Keratinocyte (primary cell): Measurements from ENCODE around the gene C20orf202. TPM values are rescaled to one million over a fixed set of nuclear protein-coding genes. Genes with fewer than 3 reads are reported as not detected.

Experiments used
- DNase-seq: peaks from one replicate; pipeline ENCODE4 v3.0.0-alpha.2; 2011; ENCODE audit warnings: low read depth, missing footprints, low spot score
- FAIRE-seq: peaks from 2 replicates; lab custom pipeline; 2011; peaks lifted over from hg19 to GRCh38; lab: Jason Lieb, UNC
- H2AFZ ChIP-seq: 2 replicates; pipeline ENCODE4 v1.6.0; 2012; ENCODE audit warnings: low read length, control low read depth, inconsistent platforms; ENCODE audit not compliant: control insufficient read depth
- H3K27ac ChIP-seq: 2 replicates; pipeline ENCODE4 v1.5.1; 2011; ENCODE audit warnings: low read length; ENCODE audit not compliant: control insufficient read depth, insufficient read depth
- H3K27me3 ChIP-seq: 3 replicates; pipeline ENCODE4 v1.6.0; 2011; ENCODE audit warnings: low read length; ENCODE audit not compliant: control insufficient read depth, insufficient read depth; ENCODE audit errors: extremely low read depth
- H3K36me3 ChIP-seq, 2 experiments: 2 replicates in 1 of 2; 3 replicates in 1 of 2; pipeline ENCODE4 v1.5.1; 2011; ENCODE audit warnings: low read length in 2 of 2, mild to moderate bottlenecking in 1 of 2; ENCODE audit not compliant: control insufficient read depth in 2 of 2, insufficient read depth in 2 of 2; ENCODE audit errors: extremely low read depth in 1 of 2
- H3K4me1 ChIP-seq: 3 replicates; pipeline ENCODE4 v1.5.1; 2011; ENCODE audit warnings: low read length; ENCODE audit not compliant: control insufficient read depth, insufficient read depth; ENCODE audit errors: extremely low read depth
- H3K4me2 ChIP-seq: 3 replicates; pipeline ENCODE4 v1.6.0; 2011; ENCODE audit warnings: low read depth, low read length; ENCODE audit not compliant: control insufficient read depth, insufficient read depth; ENCODE audit errors: extremely low read depth
- H3K4me3 ChIP-seq, 3 experiments: fragments of 200-600 bp in 1 of 3; sonication (generic) in 1 of 3; 2 replicates in 2 of 3; 3 replicates in 1 of 3; pipeline ENCODE4 v1.5.1; 2011 to 2016; ENCODE audit warnings: low read length in 3 of 3, mild to moderate bottlenecking in 3 of 3, control low read depth in 2 of 3, inconsistent platforms in 1 of 3, low read depth in 1 of 3, mixed read lengths in 1 of 3, mixed run types in 1 of 3, moderate library complexity in 1 of 3; ENCODE audit not compliant: control insufficient read depth in 2 of 3, insufficient read depth in 2 of 3; ENCODE audit errors: extremely low read depth in 1 of 3
- H3K79me2 ChIP-seq: 2 replicates; pipeline ENCODE4 v1.6.0; 2012; ENCODE audit warnings: low read length; ENCODE audit not compliant: control insufficient read depth, insufficient read depth
- H3K9ac ChIP-seq: 3 replicates; pipeline ENCODE4 v1.6.0; 2011; ENCODE audit warnings: low read length; ENCODE audit not compliant: control insufficient read depth, insufficient read depth; ENCODE audit errors: extremely low read depth
- H3K9me1 ChIP-seq: 3 replicates; pipeline ENCODE4 v1.6.0; 2011; ENCODE audit warnings: low read length; ENCODE audit not compliant: control insufficient read depth, insufficient read depth; ENCODE audit errors: extremely low read depth
- H3K9me3 ChIP-seq: 2 replicates; pipeline ENCODE4 v1.5.1; 2012; ENCODE audit warnings: low read depth, low read length; ENCODE audit not compliant: control insufficient read depth
- H4K20me1 ChIP-seq: 3 replicates; pipeline ENCODE4 v1.6.0; 2011; ENCODE audit warnings: low read length; ENCODE audit not compliant: control insufficient read depth, insufficient read depth; ENCODE audit errors: extremely low read depth
- EZH2 ChIP-seq: IDR thresholded peaks from one replicate; pipeline ENCODE4 v1.6.1; 2012; ENCODE audit warnings: inconsistent platforms, mild to moderate bottlenecking, low read length, moderate library complexity
- dilution Hi-C: fragments of 300-500 bp; cut with MboI; formaldehyde crosslinking; loops from one replicate; pipeline ENCODE4 v1.7.0; 2020; ENCODE audit warnings: low sequenced_read_pairs; ENCODE audit not compliant: extremely low pct_ligation_motif_present
- polyA plus RNA-seq, 5 experiments: library from polyadenylated mRNA; depleted of rRNA in 3 of 5; stranded (reverse) in 3 of 5; stranded (forward) in 1 of 5; unstranded in 1 of 5; fragments of >200 nt; gene quantifications; 1 replicate in 1 of 5; 2 replicates in 3 of 5; 3 replicates in 1 of 5; pipeline versions ENCODE4 v1.2.1 to v1.2.3, GENCODE V29; 2011 to 2012; ENCODE audit warnings: missing spikeins in 2 of 5, low read depth in 1 of 5, low replicate concordance in 1 of 5
- TF ChIP-seq, protein P1 (sequence below), 3 experiments: IDR thresholded peaks in 1 of 3; conservative IDR thresholded peaks in 1 of 3; optimal IDR thresholded peaks in 1 of 3; 2 replicates in 2 of 3; 3 replicates in 1 of 3; pipeline versions ENCODE3 to v1.5.1; 2011; ENCODE audit warnings: low read length in 3 of 3, mild to moderate bottlenecking in 3 of 3, moderate library complexity in 2 of 3, control low read depth in 1 of 3, inconsistent platforms in 1 of 3; ENCODE audit not compliant: insufficient read depth in 2 of 3; ENCODE audit errors: extremely low read depth in 1 of 3

Gene C20orf202
- polyA plus RNA-seq, 1 donor (not counting 4 experiments of a cell fraction or from before 2014, with no cell fraction given) = not detected

DNA sequence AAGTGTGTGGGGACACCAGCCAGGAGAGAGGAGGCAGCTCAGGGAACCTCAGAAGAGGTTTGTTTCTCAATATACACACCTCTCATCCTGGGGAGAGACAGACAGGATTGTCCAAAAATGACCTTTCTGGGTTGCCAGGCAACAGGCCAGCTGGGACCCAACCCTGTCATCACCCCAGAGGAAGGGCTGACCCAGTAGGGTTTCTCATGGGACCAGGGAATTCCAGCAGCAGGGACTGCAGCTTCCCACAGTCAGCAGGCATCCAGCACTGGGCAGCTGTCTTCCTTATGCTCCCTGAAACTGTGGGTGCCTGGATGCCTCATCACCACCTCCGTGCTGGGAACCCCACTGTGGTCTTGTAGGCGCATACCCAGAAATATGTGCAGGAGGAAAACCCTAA lies 1.3 kb downstream of the C20orf202 start:
- dilution Hi-C loops = no loop called here
- Histone ChIP-seq H3K9me3 (no peaks in the 10 kb centered on the region), H4K20me1 (no peaks in the 10 kb centered on the region), H3K4me3 (no peak overlapping the region), H3K9me1 (no peaks in the 10 kb centered on the region), H3K9ac (no peak overlapping the region), H3K27me3 (peaks cover 12% of the 10 kb centered on the region), H3K4me1 (no peaks in the 10 kb centered on the region), H3K27ac (no peak overlapping the region), H3K36me3 (no peaks in the 10 kb centered on the region), H3K4me2 (no peak overlapping the region), H2AFZ (no peak overlapping the region), H3K79me2 (no peaks in the 10 kb centered on the region)
- FAIRE-seq (no peak), DNase-seq (no peak)
- TF ChIP-seq, protein P1, sequence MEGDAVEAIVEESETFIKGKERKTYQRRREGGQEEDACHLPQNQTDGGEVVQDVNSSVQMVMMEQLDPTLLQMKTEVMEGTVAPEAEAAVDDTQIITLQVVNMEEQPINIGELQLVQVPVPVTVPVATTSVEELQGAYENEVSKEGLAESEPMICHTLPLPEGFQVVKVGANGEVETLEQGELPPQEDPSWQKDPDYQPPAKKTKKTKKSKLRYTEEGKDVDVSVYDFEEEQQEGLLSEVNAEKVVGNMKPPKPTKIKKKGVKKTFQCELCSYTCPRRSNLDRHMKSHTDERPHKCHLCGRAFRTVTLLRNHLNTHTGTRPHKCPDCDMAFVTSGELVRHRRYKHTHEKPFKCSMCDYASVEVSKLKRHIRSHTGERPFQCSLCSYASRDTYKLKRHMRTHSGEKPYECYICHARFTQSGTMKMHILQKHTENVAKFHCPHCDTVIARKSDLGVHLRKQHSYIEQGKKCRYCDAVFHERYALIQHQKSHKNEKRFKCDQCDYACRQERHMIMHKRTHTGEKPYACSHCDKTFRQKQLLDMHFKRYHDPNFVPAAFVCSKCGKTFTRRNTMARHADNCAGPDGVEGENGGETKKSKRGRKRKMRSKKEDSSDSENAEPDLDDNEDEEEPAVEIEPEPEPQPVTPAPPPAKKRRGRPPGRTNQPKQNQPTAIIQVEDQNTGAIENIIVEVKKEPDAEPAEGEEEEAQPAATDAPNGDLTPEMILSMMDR (optimal IDR thresholded peaks at IDR 0.05 in 1 of 3, IDR thresholded peaks at IDR 0.05 in 1 of 3, conservative IDR thresholded peaks at IDR 0.05 in 1 of 3; ENCODE audit: extremely low read depth in 1 of 3, insufficient read depth in 2 of 3, low read length in 3 of 3) = no peak
- TF ChIP-seq EZH2 = no peak

GRCh38 chr20:1205802-1206201 lies 2.5 kb downstream of the C20orf202 start:
- no peaks in the 10 kb centered on the region for H3K4me1 ChIP-seq
- H4K20me1 ChIP-seq = no peaks in the 10 kb centered on the region
- peaks cover 12% of the 10 kb centered on the region for H3K27me3 ChIP-seq
- H3K9me1 ChIP-seq = no peaks in the 10 kb centered on the region
- dilution Hi-C loops = no loop called here
- no peak overlapping the region for H3K4me2 ChIP-seq
- H3K9ac ChIP-seq = no peak overlapping the region
- no peaks in the 10 kb centered on the region for H3K79me2 ChIP-seq
- no peak overlapping the region for H3K4me3 ChIP-seq
- H2AFZ ChIP-seq = no peak overlapping the region
- no peaks in the 10 kb centered on the region for H3K9me3 ChIP-seq
- DNase-seq = no peak
- no peak overlapping the region for H3K27ac ChIP-seq
- no peaks in the 10 kb centered on the region for H3K36me3 ChIP-seq
- TF ChIP-seq EZH2 = no peak
- TF ChIP-seq, protein P1 (optimal IDR thresholded peaks at IDR 0.05 in 1 of 3, IDR thresholded peaks at IDR 0.05 in 1 of 3, conservative IDR thresholded peaks at IDR 0.05 in 1 of 3; ENCODE audit: extremely low read depth in 1 of 3, insufficient read depth in 2 of 3, low read length in 3 of 3) = no peak
- FAIRE-seq = no peak
